ENCODE measurements around the gene CDH22. TPM values are rescaled to one million over a fixed set of nuclear protein-coding genes. Genes with fewer than 3 reads are reported as not detected.

Gene CDH22
- total RNA-seq, 1 experiment from 2014 or later: not detected

DNA sequence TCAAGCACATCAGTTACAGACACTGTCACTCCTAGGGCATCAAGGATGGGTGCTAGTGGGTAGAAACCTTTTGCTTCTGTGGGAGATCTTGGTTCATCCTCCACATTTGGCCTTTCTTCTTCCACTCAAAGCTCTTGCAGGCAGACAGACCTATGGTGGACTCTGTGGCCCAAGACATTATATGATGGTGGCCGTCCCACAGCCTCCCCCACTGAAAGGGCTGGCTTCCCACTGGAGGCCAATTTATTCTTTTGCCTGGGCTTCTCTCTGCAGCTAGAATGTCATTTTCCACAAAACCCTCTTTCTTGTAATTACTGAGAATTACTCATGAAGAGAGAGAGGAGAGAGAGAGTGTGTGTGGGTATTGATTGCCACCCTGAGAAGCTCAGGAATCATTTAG is 146.4 kb downstream of the CDH22 start:
- intact Hi-C loops (cut with micrococcal nuclease; ENCODE audit: unreplicated experiment): no loop called here
- DNase-seq (ENCODE audit: low read depth, low spot score) (no peak), ATAC-seq (no peak)
- TF ChIP-seq TCF7L2 (IDR thresholded peaks at IDR 0.05; ENCODE audit: low read depth, low read length) (no peak), POLR2AphosphoS5 (IDR thresholded peaks at IDR 0.05; ENCODE audit: low read depth, low read length) (no peak), SIN3A (IDR thresholded peaks at IDR 0.05; ENCODE audit: borderline replicate concordance, insufficient read depth, low read depth, low read length) (no peak)
- TF ChIP-seq, protein P1, sequence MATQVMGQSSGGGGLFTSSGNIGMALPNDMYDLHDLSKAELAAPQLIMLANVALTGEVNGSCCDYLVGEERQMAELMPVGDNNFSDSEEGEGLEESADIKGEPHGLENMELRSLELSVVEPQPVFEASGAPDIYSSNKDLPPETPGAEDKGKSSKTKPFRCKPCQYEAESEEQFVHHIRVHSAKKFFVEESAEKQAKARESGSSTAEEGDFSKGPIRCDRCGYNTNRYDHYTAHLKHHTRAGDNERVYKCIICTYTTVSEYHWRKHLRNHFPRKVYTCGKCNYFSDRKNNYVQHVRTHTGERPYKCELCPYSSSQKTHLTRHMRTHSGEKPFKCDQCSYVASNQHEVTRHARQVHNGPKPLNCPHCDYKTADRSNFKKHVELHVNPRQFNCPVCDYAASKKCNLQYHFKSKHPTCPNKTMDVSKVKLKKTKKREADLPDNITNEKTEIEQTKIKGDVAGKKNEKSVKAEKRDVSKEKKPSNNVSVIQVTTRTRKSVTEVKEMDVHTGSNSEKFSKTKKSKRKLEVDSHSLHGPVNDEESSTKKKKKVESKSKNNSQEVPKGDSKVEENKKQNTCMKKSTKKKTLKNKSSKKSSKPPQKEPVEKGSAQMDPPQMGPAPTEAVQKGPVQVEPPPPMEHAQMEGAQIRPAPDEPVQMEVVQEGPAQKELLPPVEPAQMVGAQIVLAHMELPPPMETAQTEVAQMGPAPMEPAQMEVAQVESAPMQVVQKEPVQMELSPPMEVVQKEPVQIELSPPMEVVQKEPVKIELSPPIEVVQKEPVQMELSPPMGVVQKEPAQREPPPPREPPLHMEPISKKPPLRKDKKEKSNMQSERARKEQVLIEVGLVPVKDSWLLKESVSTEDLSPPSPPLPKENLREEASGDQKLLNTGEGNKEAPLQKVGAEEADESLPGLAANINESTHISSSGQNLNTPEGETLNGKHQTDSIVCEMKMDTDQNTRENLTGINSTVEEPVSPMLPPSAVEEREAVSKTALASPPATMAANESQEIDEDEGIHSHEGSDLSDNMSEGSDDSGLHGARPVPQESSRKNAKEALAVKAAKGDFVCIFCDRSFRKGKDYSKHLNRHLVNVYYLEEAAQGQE (IDR thresholded peaks at IDR 0.05; ENCODE audit: insufficient read depth in 1 of 2, low read depth in 2 of 2, low read length in 1 of 2): no peak
- TF ChIP-seq, protein P2, sequence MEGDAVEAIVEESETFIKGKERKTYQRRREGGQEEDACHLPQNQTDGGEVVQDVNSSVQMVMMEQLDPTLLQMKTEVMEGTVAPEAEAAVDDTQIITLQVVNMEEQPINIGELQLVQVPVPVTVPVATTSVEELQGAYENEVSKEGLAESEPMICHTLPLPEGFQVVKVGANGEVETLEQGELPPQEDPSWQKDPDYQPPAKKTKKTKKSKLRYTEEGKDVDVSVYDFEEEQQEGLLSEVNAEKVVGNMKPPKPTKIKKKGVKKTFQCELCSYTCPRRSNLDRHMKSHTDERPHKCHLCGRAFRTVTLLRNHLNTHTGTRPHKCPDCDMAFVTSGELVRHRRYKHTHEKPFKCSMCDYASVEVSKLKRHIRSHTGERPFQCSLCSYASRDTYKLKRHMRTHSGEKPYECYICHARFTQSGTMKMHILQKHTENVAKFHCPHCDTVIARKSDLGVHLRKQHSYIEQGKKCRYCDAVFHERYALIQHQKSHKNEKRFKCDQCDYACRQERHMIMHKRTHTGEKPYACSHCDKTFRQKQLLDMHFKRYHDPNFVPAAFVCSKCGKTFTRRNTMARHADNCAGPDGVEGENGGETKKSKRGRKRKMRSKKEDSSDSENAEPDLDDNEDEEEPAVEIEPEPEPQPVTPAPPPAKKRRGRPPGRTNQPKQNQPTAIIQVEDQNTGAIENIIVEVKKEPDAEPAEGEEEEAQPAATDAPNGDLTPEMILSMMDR (IDR thresholded peaks at IDR 0.05): no peak
- Histone ChIP-seq H3K4me1 (ENCODE audit: control insufficient read depth, insufficient read depth, low read length) (no peaks in the 10 kb centered on the region), H3K36me3 (ENCODE audit: control insufficient read depth, insufficient read depth, low read length) (no peaks in the 10 kb centered on the region), H3K4me3 (ENCODE audit: low read depth in 2 of 2, low read length in 2 of 2) (no peak overlapping the region), H3K9me3 (ENCODE audit: control insufficient read depth, insufficient read depth, low read depth, low read length) (no peaks in the 10 kb centered on the region), H3K27ac (ENCODE audit: low read length) (no peak overlapping the region), H3K27me3 (ENCODE audit: control insufficient read depth, insufficient read depth, low read length) (peaks cover 3% of the 10 kb centered on the region; the same call in 1 of the 2 replicates)
- in situ Hi-C loops (cut with HindIII; ENCODE audit: low pct_unique_long_range_greater_than_20kb, low sequenced_read_pairs): no loop called here
- ChIA-PET POLR2A (interaction anchor here (0.6 kb wide), 1 partner anchor 111 kb away, joined by 3 read pairs; no protein-coding TSS in a partner anchor), CTCF (interaction anchor here (0.6 kb wide), 1 partner anchor 12 kb away, joined by 11 read pairs; no protein-coding TSS in a partner anchor)
- no TSS peak for BruUV-seq (replicated peaks)

DNA sequence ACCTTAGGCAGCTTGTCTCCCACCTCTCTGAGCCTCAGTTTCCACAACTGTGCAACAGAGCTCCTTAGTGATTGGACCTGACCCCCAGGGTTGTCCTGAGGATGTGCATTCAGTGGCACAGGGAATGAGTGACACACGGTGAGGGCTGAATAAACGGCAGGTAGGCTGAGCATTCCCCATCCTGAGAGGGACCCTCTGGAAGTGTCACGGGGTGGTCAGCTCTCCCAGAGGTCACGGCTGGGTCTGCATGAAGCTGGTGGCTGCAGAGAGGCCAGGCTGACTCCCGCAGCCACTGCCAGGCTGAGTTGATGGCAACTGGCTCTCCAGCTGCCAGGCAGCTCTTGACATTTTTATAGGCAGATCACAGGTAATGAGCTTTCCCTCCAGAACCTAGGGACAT is 147.6 kb downstream of the CDH22 start:
- DNase-seq (ENCODE audit: low read depth, low spot score): no peak
- Histone ChIP-seq H3K4me1 (ENCODE audit: control insufficient read depth, insufficient read depth, low read length) (no peaks in the 10 kb centered on the region), H3K4me3 (ENCODE audit: low read depth in 2 of 2, low read length in 2 of 2) (no peak overlapping the region), H3K36me3 (ENCODE audit: control insufficient read depth, insufficient read depth, low read length) (no peaks in the 10 kb centered on the region), H3K27me3 (ENCODE audit: control insufficient read depth, insufficient read depth, low read length) (peaks cover 3% of the 10 kb centered on the region; the same call in 1 of the 2 replicates), H3K27ac (ENCODE audit: low read length) (no peak overlapping the region), H3K9me3 (ENCODE audit: control insufficient read depth, insufficient read depth, low read depth, low read length) (no peaks in the 10 kb centered on the region)
- TF ChIP-seq, protein P2 (IDR thresholded peaks at IDR 0.05): no peak
- TF ChIP-seq SIN3A (IDR thresholded peaks at IDR 0.05; ENCODE audit: borderline replicate concordance, insufficient read depth, low read depth, low read length) (no peak), POLR2AphosphoS5 (IDR thresholded peaks at IDR 0.05; ENCODE audit: low read depth, low read length) (no peak), TCF7L2 (IDR thresholded peaks at IDR 0.05; ENCODE audit: low read depth, low read length) (no peak)
- TF ChIP-seq, protein P1 (IDR thresholded peaks at IDR 0.05; ENCODE audit: insufficient read depth in 1 of 2, low read depth in 2 of 2, low read length in 1 of 2): no peak
- no peak for ATAC-seq
- intact Hi-C loops (cut with micrococcal nuclease; ENCODE audit: unreplicated experiment): no loop called here
- BruUV-seq (replicated peaks): no TSS peak
- CTCF ChIA-PET: no interaction called here
- POLR2A ChIA-PET: no interaction called here
- in situ Hi-C loops (cut with HindIII; ENCODE audit: low pct_unique_long_range_greater_than_20kb, low sequenced_read_pairs): no loop called here
